GM12878 (cell line): ENCODE results near the gene XPO5. TPM values are rescaled to one million over a fixed set of nuclear protein-coding genes. Genes with fewer than 3 reads are reported as not detected.

Experiments
- BCL11A ChIP-seq: IDR thresholded peaks from 2 replicates; pipeline ENCODE4 v1.6.1; 2011; ENCODE audit warnings: low read depth, low read length
- CEBPB ChIP-seq, 2 experiments: fragments of 150-350 bp in 1 of 2; IDR thresholded peaks; 2 replicates each; pipeline ENCODE4 v1.6.1; 2012 to 2014; ENCODE audit warnings: low read depth in 2 of 2, low read length in 2 of 2, borderline replicate concordance in 1 of 2, inconsistent platforms in 1 of 2
- CHD4 ChIP-seq: fragments of 200-600 bp; sonication (generic); IDR thresholded peaks from 2 replicates; pipeline ENCODE4 v1.6.1; 2016; ENCODE audit warnings: mild to moderate bottlenecking
- CREM ChIP-seq: IDR thresholded peaks from 2 replicates; pipeline ENCODE4 v1.6.1; 2014; ENCODE audit warnings: antibody characterized with exemption, low read depth
- DPF2 ChIP-seq: fragments of 450-650 bp; IDR thresholded peaks from 2 replicates; pipeline ENCODE4 v1.6.1; 2017; ENCODE audit warnings: mild to moderate bottlenecking
- EGR1 ChIP-seq, 2 experiments: IDR thresholded peaks; 1 replicate in 1 of 2; 2 replicates in 1 of 2; pipeline ENCODE4 v1.6.1; 2011 to 2012; ENCODE audit warnings: low read depth in 2 of 2, low read length in 2 of 2, borderline replicate concordance in 1 of 2, mild to moderate bottlenecking in 1 of 2, moderate library complexity in 1 of 2
- HCFC1 ChIP-seq: fragments of 150-350 bp; IDR thresholded peaks from 2 replicates; pipeline ENCODE4 v1.6.1; 2014; ENCODE audit warnings: low read length
- IKZF1 ChIP-seq: fragments of 450-650 bp; conservative IDR thresholded peaks from 2 replicates; pipeline ENCODE4 v1.6.1; 2017; ENCODE audit warnings: antibody characterized with exemption, mild to moderate bottlenecking
- IKZF2 ChIP-seq, 2 experiments: fragments of 450-650 bp; IDR thresholded peaks; 2 replicates each; pipeline ENCODE4 v1.6.1; 2017; ENCODE audit warnings: mild to moderate bottlenecking in 2 of 2, moderate library complexity in 2 of 2
- IRF4 ChIP-seq: IDR thresholded peaks from 2 replicates; pipeline ENCODE4 v1.6.1; 2011; ENCODE audit warnings: low read depth, low read length
- JUNB ChIP-seq: IDR thresholded peaks from 2 replicates; pipeline ENCODE4 v1.6.1; 2016; ENCODE audit warnings: antibody characterized with exemption, mild to moderate bottlenecking
- KAT2A ChIP-seq: conservative IDR thresholded peaks from 2 replicates; pipeline ENCODE4 v1.6.1; 2011; ENCODE audit warnings: low read depth, low read length; ENCODE audit not compliant: control insufficient read depth
- MTA3 ChIP-seq: IDR thresholded peaks from 2 replicates; pipeline ENCODE4 v1.6.1; 2012; ENCODE audit warnings: low read length, inconsistent platforms, borderline replicate concordance
- MXI1 ChIP-seq: fragments of 150-350 bp; IDR thresholded peaks from 2 replicates; pipeline ENCODE4 v1.6.1; 2011; ENCODE audit warnings: low read depth, mild to moderate bottlenecking, inconsistent platforms, low read length, improper control_type of control experiment
- NFIC ChIP-seq: IDR thresholded peaks from 2 replicates; pipeline ENCODE4 v1.6.1; 2012; ENCODE audit warnings: low read depth, mild to moderate bottlenecking, inconsistent platforms, low read length, moderate library complexity
- NFXL1 ChIP-seq: fragments of 450-650 bp; IDR thresholded peaks from 2 replicates; pipeline ENCODE4 v1.6.1; 2017; ENCODE audit warnings: antibody characterized with exemption, mild to moderate bottlenecking, borderline replicate concordance
- NFYB ChIP-seq: IDR thresholded peaks from 2 replicates; pipeline ENCODE4 v1.6.1; 2011; ENCODE audit warnings: low read depth, mild to moderate bottlenecking, low read length, improper control_type of control experiment, moderate library complexity; ENCODE audit not compliant: insufficient read depth
- NR2C2 ChIP-seq: IDR thresholded peaks from 2 replicates; pipeline ENCODE4 v1.6.1; 2011; ENCODE audit warnings: borderline replicate concordance, low read depth; ENCODE audit not compliant: control insufficient read depth, insufficient read length
- POLR2AphosphoS5 ChIP-seq: IDR thresholded peaks from 2 replicates; pipeline ENCODE4 v1.6.1; 2011; ENCODE audit warnings: mild to moderate bottlenecking, low read length, inconsistent platforms
- RBBP5 ChIP-seq: fragments of 200-600 bp; sonication (generic); conservative IDR thresholded peaks from 2 replicates; pipeline ENCODE4 v1.6.1; 2016
- RCOR1 ChIP-seq: conservative IDR thresholded peaks from 2 replicates; pipeline ENCODE4 v1.6.1; 2012; ENCODE audit warnings: low read depth, low read length, improper control_type of control experiment
- SUZ12 ChIP-seq: fragments of 200-600 bp; sonication (generic); IDR thresholded peaks from one replicate; pipeline ENCODE4 v1.6.1; 2018; ENCODE audit warnings: antibody characterized with exemption, mild to moderate bottlenecking; ENCODE audit not compliant: unreplicated experiment
- YY1 ChIP-seq: IDR thresholded peaks from 2 replicates; pipeline ENCODE4 v1.6.1; 2011; ENCODE audit warnings: low read depth, mild to moderate bottlenecking, low read length
- polyA plus RNA-seq, 11 experiments: library from polyadenylated mRNA; depleted of rRNA in 4 of 11; unstranded in 6 of 11; stranded (reverse) in 5 of 11; fragments of >200 nt; fragmentation: Nextera tagmentation in 4 of 11; fragmentation: Illumina TruSeq in 1 of 11; extraction: Ambion mirVana in 4 of 11; extraction: Trizol in 1 of 11; gene quantifications; 1 replicate in 1 of 11; 2 replicates in 10 of 11; pipeline versions ENCODE4 v1.2.1 to v1.2.3, GENCODE V29; 2011 to 2016; ENCODE audit warnings: inconsistent platforms in 2 of 11, missing spikeins in 2 of 11, low read depth in 1 of 11
- total RNA-seq, 4 experiments: library from RNA; depleted of rRNA in 3 of 4; stranded (reverse); fragments of >200 nt in 3 of 4; fragmentation: Illumina TruSeq in 1 of 4; extraction: Trizol in 1 of 4; gene quantifications; 2 replicates each; pipeline versions ENCODE4 v1.2.1 to v1.2.3, GENCODE V29; 2013 to 2021
- TF ChIP-seq, protein P1 (sequence below): IDR thresholded peaks from 2 replicates; pipeline ENCODE4 v1.6.1; 2012; ENCODE audit warnings: mild to moderate bottlenecking, low read depth, low read length
- TF ChIP-seq, protein P2 (sequence below): fragments of 450-650 bp; formaldehyde crosslinking; IDR thresholded peaks from 2 replicates; pipeline ENCODE4 v1.4.0; 2020; ENCODE audit warnings: mild to moderate bottlenecking, moderate library complexity

Gene XPO5
- total and polyA plus RNA-seq, 10 of the 15 experiments (the other 5 are each of a cell fraction or from before 2014, with no cell fraction given): 11.3 to 76.0 (median 41.6) TPM

- TF ChIP-seq, protein P1, sequence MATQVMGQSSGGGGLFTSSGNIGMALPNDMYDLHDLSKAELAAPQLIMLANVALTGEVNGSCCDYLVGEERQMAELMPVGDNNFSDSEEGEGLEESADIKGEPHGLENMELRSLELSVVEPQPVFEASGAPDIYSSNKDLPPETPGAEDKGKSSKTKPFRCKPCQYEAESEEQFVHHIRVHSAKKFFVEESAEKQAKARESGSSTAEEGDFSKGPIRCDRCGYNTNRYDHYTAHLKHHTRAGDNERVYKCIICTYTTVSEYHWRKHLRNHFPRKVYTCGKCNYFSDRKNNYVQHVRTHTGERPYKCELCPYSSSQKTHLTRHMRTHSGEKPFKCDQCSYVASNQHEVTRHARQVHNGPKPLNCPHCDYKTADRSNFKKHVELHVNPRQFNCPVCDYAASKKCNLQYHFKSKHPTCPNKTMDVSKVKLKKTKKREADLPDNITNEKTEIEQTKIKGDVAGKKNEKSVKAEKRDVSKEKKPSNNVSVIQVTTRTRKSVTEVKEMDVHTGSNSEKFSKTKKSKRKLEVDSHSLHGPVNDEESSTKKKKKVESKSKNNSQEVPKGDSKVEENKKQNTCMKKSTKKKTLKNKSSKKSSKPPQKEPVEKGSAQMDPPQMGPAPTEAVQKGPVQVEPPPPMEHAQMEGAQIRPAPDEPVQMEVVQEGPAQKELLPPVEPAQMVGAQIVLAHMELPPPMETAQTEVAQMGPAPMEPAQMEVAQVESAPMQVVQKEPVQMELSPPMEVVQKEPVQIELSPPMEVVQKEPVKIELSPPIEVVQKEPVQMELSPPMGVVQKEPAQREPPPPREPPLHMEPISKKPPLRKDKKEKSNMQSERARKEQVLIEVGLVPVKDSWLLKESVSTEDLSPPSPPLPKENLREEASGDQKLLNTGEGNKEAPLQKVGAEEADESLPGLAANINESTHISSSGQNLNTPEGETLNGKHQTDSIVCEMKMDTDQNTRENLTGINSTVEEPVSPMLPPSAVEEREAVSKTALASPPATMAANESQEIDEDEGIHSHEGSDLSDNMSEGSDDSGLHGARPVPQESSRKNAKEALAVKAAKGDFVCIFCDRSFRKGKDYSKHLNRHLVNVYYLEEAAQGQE: 0 out of 2 replicates have a peak, but pooled peaks have one; percentile 27
- TF ChIP-seq YY1 (0 out of 2 replicates have a peak, but pooled peaks have one; percentile 37), JUNB (peak; percentile 14; the same call in 1 of the 2 replicates), EGR1 (IDR thresholded peaks at IDR 0.05; ENCODE audit: borderline replicate concordance in 1 of 2, low read depth in 2 of 2, low read length in 2 of 2) (no peak), CHD4 (no peak), KAT2A (no peak), CREM (no peak), RCOR1 (no peak), NFYB (no peak), NR2C2 (no peak), IKZF2 (IDR thresholded peaks at IDR 0.05) (no peak), MTA3 (peak; percentile 60; the same call in 1 of the 2 replicates), NFXL1 (no peak), IKZF1 (no peak), RBBP5 (no peak), NFIC (peak; percentile 73), MXI1 (no peak), SUZ12 (no peak), HCFC1 (no peak), DPF2 (no peak), BCL11A (no peak), CEBPB (IDR thresholded peaks at IDR 0.05; ENCODE audit: borderline replicate concordance in 1 of 2, low read depth in 2 of 2, low read length in 2 of 2) (no peak), POLR2AphosphoS5 (no peak), IRF4 (no peak)
- TF ChIP-seq, protein P2, sequence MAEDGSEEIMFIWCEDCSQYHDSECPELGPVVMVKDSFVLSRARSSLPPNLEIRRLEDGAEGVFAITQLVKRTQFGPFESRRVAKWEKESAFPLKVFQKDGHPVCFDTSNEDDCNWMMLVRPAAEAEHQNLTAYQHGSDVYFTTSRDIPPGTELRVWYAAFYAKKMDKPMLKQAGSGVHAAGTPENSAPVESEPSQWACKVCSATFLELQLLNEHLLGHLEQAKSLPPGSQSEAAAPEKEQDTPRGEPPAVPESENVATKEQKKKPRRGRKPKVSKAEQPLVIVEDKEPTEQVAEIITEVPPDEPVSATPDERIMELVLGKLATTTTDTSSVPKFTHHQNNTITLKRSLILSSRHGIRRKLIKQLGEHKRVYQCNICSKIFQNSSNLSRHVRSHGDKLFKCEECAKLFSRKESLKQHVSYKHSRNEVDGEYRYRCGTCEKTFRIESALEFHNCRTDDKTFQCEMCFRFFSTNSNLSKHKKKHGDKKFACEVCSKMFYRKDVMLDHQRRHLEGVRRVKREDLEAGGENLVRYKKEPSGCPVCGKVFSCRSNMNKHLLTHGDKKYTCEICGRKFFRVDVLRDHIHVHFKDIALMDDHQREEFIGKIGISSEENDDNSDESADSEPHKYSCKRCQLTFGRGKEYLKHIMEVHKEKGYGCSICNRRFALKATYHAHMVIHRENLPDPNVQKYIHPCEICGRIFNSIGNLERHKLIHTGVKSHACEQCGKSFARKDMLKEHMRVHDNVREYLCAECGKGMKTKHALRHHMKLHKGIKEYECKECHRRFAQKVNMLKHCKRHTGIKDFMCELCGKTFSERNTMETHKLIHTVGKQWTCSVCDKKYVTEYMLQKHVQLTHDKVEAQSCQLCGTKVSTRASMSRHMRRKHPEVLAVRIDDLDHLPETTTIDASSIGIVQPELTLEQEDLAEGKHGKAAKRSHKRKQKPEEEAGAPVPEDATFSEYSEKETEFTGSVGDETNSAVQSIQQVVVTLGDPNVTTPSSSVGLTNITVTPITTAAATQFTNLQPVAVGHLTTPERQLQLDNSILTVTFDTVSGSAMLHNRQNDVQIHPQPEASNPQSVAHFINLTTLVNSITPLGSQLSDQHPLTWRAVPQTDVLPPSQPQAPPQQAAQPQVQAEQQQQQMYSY (CRISPR knock-in tag): no peak
Measured at GRCh38 chr6:43541774-43542471, 33.9 kb downstream of the XPO5 start (continued).
